CD4-positive, alpha-beta T cell treated with Interleukin-2 at 100 ng/mL for 4 hours (primary cell): ENCODE results near the gene CCDC82.

ENCODE experiments used
- DNase-seq: peaks from one replicate; pipeline ENCODE4 v3.0.0-alpha.2; 2020; ENCODE audit warnings: low spot score

Gene CCDC82

GRCh38 chr11:96329419-96329818 lies 60.3 kb downstream of the CCDC82 start:
- DNase-seq: peak; percentile 12

- no peak for DNase-seq
Observed at GRCh38 chr11:96328395-96329010, 61.2 kb downstream of the CCDC82 start.

- DNase-seq: no peak
Observed at GRCh38 chr11:96326959-96327358, 62.8 kb downstream of the CCDC82 start.

GRCh38 chr11:96324912-96325311 lies 64.8 kb downstream of the CCDC82 start:
- DNase-seq: no peak

GRCh38 chr11:96323642-96323985 lies 66.1 kb downstream of the CCDC82 start:
- DNase-seq: no peak

- DNase-seq: no peak
Observed at GRCh38 chr11:96322775-96323641, 66.7 kb downstream of the CCDC82 start.

- no peak for DNase-seq
Observed at GRCh38 chr11:96321091-96321490, 68.6 kb downstream of the CCDC82 start.

- no peak for DNase-seq
Observed at GRCh38 chr11:96319898-96320656, 69.6 kb downstream of the CCDC82 start.

- no peak for DNase-seq
Observed at GRCh38 chr11:96318850-96319249, 70.9 kb downstream of the CCDC82 start.

- DNase-seq: no peak
Observed at GRCh38 chr11:96318399-96318798, 71.3 kb downstream of the CCDC82 start.

- peak; percentile 40 for DNase-seq
Observed at GRCh38 chr11:96317985-96318384, 71.7 kb downstream of the CCDC82 start.

GRCh38 chr11:96317571-96317970 lies 72.1 kb downstream of the CCDC82 start:
- no peak for DNase-seq

- DNase-seq: no peak
Observed at GRCh38 chr11:96316869-96317268, 72.8 kb downstream of the CCDC82 start.

GRCh38 chr11:96315476-96315875 lies 74.2 kb downstream of the CCDC82 start:
- no peak for DNase-seq

GRCh38 chr11:96314326-96315020 lies 75.2 kb downstream of the CCDC82 start:
- no peak for DNase-seq

GRCh38 chr11:96313163-96313562 lies 76.5 kb downstream of the CCDC82 start:
- no peak for DNase-seq

- no peak for DNase-seq
Observed at GRCh38 chr11:96311120-96311568, 78.6 kb downstream of the CCDC82 start.

GRCh38 chr11:96310236-96310635 lies 79.5 kb downstream of the CCDC82 start:
- no peak for DNase-seq

- no peak for DNase-seq
Observed at GRCh38 chr11:96309643-96310017, 80.1 kb downstream of the CCDC82 start.

- no peak for DNase-seq
Observed at GRCh38 chr11:96309016-96309642, 80.6 kb downstream of the CCDC82 start.

- no peak for DNase-seq
Observed at GRCh38 chr11:96307776-96308140, 82.0 kb downstream of the CCDC82 start.
